ENCODE data around the gene COLEC12.

COLEC12 gene

DNA sequence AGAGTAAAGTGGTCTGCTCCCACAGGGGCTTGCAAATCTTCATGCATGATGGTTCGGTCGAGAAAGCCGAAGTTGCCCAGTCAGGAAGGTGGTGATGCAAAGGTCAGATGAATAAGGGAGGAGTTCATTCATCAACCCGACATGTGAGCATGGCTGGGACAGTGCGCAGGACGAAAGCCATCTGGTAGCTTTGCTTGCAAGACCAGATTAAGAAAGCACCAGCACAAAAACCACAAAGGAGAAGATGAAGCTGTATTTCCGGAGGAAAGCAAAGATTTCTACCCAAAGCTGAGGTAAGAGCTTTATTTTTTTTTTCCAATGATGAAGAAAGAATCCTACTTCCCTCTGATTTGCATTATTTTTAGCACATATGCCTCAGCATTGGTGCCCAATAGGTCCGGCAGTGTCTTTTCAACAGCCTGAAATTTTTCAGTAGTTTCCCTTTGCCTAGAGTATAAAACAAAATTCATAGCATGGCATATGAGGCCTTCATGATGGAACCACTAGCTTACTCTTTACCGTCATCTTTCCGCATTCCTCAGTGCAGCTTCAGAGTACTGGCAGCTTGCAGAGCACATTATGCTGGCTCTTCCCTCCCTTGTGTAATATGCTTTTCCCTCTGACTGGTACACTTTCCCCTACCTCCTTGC is 120.7 kb downstream of the COLEC12 start:
- no peak for DNase-seq

DNA sequence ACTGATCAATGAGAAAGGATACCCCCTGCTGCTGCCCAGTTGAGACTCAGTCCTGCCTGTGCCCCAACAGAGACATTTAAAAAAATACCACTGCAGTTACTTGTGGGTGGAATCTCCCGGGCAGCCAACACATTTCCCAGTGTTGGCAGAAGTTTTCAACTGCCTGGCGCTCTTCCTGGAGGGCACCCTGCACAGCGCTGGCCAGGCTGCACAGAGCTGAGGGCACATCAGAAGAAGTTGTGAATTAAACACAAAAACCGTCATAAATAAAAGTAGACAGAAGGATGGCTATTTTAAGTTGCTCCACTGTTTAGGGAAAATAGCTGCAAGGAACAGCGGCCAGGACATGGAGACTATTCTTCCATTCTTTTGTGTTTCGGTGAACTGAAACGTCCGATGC is 122.4 kb downstream of the COLEC12 start:
- DNase-seq, result no peak

DNA sequence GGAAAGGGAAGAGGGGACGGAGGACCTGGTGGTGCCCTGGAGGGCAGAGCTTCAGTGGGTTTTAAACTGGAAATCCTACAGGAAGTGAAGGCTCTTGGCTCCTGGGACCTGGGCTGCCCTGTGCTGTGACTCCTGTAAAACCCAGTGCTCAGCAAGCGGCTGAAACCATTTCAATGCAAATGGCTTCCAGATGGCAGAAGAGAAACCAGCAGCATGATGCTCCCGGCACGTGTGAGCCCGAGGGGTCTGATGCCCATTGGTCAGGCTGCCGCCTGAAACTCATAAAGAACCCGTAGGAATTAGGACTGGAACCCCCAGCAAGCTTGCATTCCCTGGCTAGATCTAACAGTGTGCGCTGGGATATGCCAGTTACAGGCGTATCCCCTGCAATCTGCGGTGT is 123.4 kb downstream of the COLEC12 start:
- no peak for DNase-seq

DNA sequence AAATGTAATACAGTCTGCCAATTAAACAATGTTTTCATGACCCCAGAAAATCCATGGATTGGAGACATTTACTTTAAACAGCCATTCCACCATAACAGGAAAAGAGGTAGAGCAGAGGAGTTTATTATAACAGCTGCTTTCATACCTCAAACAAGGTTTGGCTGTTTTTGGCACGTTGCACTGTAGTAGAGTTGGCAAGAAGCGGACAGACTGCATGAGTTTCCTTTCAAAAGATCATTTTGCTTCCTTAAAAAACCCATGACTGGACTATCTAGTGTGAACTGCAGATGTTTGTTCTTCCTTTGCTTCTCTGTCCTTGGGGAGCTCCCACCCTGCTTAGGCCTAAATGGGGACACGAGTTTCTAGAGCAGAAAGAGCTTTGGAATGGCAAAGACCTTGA is 124.2 kb downstream of the COLEC12 start:
- no peak for DNase-seq

DNA sequence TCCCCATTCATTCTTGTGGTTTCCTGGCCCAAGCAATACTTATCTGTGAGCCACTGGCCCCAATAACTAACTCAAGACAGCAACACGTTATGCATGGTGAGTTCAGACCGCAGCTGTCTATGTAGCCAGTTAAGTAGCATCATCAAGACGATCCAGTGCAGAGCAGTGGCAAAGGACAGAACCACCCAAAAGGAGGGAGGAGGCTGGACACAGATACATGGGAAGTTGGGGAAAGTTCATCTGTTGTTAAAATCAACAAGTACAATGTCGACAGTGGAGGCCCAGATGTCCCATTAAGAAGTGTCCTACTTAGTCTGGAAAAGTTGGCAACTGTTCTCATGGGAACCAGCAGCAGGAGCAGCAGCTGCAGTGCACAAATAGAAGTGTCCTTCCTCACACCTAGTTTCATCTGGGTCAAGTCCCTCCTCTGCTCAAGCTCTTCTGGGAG is 125.8 kb downstream of the COLEC12 start:
- no peak for DNase-seq

DNA sequence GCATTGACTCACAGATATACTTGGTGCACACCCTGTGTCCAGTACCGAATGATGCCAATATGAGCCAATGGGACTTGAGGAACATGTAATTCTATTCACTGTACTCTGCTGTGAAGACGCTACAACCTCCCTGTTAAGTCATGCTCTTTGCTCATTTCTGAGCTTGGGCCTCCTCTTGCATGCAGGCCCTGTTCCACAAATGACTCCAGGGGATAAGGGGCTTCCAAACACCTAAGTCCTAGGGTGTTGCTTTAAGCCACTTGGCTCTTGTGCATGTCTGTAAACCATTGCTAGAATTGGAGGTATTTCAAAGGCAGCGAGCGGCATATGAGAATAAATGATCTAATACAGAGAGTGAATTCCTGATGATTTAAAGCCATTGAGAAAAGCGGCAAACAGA is 126.7 kb downstream of the COLEC12 start:
- DNase-seq, result no peak

DNA sequence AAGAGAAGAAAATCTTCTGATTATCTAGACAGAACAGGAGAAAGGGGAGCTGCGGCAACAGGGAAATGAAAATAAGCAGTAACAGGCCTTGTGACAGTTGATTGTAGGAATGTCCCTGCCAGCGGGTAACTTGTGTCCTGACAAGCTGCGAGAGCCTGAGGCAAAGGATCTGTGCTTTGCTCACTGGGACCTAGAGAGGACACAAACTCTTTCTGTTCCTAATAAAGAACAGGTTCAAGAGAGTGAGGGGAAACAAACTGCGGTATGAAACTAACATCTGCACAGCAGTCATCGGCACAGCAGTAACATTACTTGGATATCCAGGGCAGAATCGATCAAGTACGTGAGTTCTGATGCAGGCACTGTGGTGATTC is 128.9 kb downstream of the COLEC12 start:
- no peak for DNase-seq

DNA sequence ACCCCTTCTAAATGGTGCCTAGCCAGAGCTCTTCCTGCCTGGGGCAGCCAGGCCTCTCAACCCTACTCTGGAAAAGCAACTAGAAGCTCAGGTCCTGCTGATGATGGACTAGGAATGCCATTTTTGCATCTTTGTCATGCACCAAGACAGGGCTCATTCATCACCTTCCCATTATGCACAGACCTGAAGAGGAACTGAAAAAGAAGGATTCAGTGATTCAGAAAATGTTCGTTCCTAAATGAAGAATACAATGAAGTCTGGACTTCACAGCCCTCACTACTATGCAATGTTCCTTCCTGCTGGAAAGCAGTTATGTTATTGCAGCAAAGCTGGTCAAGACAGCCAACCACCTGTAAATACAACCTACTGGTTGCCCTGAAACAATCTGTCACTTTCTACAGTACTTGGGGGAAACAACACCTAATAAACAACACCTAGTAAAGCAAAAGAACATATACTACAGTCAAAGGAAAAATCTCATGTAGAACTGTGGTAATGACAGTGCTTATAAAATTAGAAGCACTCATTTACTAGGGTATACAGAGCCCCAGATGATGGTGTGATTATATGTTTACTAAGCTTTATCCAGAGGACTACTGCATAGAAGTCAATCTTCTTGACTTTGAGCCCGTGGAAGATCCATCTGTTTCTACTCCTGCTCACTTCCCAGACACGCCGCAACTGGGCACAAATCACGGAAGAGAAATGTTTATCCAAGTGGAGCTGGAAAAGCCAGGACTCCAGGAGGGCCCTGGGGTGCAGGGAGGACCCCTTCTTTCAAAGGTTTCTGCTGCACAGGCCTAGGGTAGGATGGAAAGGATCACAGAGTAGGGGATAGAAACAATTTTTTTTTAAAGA is 129.5 kb downstream of the COLEC12 start:
- no peak for DNase-seq

DNA sequence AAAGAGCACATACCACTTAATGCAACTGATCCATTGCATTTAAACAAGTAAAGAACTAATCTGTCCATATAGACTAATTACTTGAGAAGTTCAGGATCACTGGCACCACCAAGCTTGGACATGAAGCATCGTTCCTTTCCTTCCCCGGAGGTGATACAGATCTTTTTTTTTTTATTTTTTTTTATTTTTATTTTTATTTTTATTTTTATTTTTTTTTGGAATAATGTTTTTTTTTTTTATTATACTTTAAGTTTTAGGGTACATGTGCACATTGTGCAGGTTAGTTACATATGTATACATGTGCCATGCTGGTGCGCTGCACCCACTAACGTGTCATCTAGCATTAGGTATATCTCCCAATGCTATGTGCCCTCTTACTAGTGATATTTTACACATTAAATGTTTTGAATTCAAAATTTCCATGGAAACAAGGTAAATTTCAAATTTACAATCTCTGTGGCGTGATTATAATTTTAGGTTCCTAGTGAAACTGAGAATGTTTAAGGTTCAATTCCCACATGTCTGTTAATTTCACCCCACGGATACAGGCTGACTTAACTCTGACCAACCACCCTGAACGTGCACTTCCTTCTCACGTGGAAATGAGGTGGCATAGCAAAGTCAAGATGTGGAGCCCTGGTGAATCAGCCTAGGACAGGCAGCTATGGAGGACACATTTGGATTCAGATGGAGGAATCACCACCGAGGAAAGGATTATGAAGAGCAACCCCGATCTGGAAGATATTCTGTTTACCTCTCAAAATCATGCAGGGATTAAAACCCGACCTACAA is 131.1 kb downstream of the COLEC12 start:
- DNase-seq, result no peak

DNA sequence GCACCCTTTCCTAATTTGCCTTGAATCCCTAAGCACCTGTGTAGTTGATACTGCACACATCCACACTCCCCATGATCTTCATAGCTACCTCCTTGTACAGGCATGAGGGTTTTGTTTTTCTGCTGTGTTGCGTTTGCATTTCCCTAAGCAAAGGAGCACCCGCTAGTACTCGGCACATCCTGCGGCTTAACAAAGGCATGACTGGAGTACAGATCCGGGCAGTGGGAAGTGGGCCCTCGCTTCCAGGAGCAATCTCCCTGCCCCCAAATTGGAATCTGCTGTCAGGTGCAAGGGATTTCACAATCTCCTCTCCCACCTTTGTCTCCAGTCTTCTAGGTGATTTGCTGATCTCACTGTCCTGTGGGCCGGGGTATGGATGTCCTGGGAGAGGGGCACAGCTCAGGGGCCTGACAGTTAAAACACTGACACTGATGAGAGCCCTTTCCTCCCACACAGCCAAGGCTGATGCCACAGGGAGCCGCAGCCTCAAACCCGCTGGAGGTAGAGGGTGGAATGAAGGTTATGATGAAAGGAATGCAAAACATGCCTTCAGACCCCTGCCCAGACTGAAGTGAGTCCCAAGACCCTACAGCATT is 133.9 kb downstream of the COLEC12 start:
- no peak for DNase-seq

DNA sequence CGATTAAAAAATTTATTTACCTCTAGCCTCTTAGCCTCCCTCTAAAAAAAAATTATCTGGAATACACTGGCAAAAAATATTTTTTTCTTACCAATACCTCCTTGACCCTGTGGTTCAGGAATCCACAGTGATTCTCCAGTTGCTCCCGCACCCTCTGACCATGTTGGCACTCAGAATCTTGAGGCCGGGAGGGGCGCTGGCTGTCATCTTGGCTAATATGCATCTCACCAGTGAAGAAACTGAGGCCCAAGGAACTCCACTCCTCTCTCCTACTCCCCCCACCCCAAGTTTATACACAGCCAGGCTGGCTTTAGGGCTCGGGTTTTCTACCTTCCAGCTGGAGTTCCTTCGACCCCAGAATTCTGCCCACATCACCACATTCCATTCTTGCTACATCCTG is 134.8 kb downstream of the COLEC12 start:
- no peak for DNase-seq

DNA sequence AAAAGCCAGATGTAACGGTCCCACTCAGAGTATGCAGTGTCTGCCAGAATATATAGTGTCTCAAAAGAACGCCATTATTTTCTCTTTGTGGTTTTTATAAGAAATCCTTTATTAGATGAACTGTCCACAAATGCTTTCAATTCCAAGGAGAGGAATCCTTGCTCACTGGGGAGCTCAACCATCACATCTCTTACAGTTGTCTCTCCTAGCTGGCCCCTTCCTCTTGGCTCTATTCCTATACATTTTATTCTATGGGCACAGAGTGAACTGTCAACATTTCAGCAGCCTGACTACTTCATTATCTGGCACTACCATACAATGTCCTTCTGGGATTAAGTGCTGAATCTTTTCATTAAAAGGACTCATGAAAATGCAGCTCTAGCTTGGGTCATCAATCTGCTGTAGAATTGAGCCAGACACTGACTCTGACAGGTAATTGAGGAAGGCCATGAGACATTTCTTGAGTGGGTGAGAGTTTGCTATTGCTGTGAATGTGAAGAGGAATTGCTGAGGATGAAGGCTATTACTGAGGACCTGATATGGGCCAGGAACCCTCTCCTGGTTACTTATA is 136.2 kb downstream of the COLEC12 start:
- no peak for DNase-seq

DNA sequence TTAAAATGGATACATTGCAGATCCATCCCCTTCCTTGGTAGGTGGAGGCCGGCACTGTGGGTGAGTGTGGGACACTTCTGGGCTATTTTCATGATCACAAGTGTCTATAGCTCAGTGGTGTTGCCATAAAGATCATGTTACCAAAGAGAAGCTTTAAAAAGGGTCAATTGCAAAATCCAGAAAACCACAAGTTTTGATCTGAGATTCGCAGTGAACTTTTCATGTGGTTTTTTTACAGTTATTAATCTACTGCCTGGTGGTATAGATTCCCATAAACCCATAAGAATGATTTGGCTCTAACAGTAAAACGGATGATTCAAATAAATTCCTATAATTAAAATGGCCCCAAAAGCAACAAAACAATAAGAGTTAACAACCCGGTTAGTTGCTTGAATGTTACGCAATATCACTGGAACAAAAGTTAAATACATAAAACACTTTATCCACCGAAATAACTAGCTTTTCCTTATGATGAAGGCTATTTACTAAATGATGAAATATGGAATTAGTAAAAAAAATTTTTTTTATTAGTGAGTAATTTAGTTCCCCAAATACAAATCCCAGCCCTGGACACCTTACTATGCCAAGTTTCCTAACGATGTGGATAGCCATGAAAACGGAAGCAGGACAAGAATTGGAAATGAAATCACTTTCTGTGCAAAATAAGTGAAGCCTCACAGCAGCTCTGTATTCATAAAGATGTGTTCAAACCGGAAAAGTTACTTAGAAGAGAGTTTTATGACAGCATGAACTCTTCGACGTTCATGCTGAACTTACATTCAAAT is 137.0 kb downstream of the COLEC12 start:
- no peak for DNase-seq

DNA sequence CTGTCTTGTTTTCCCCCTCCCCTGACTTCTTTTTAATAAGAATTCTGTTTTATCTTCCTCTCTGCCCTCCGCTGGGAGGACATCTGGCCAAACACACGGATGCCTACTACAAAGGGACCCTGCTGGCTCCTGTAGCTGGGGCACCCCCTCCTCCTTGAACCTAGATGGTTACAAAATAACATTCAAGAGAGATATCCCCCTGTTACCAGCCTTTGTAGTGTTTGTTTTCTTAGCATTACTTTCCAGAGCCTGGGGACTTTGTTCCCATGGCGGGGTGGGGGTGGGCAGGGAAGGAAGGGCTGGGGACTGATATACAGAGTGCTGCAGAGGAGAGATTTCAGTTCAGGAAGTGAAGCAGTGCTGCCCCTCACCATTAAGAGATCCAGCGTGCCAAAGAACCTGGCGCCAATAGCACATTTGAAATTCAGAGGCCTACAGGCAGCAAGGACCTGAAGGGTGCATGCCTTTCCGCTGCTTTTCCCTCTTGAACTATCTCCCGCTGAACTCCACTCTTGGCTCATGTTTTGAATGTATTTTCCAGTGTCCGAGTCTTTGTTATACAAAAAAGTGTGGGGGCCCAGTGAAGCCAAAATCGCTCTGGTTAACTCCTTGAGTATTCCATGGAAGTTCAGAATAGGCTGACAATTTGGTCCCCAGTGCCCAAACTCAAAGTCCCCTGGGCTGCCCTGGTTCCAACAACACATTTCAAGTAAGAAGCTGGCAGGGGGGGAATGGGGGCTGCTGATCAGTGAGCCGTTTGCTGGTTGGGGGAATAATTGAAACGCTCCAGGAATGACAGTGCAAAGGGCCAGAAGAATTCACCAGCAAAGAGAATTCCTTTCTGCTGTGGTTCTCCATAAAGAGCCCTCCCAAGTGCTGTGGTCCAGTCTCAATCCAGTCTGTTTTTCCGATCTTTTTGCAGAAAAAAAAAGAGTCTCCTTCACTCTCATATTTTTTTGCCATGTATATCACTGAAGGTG is 137.9 kb downstream of the COLEC12 start:
- no peak for DNase-seq

DNA sequence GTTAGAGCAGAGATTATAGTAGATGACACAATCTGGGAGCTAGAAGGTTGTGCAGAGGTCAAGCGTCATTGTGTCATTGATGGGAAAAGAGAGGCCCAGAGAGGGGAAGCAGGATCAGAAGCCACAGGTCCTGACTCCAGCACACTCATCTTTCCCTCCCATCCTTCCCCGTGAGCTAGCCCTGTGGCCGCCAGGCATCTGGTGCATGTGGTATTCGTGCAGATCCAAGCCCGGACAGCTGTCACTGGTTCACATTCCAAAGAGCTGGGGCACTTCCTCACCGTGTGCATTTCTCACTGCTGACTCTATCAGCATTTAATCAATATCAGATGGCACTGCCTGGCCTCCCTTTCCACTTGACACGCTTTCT is 138.6 kb downstream of the COLEC12 start:
- DNase-seq, result no peak

DNA sequence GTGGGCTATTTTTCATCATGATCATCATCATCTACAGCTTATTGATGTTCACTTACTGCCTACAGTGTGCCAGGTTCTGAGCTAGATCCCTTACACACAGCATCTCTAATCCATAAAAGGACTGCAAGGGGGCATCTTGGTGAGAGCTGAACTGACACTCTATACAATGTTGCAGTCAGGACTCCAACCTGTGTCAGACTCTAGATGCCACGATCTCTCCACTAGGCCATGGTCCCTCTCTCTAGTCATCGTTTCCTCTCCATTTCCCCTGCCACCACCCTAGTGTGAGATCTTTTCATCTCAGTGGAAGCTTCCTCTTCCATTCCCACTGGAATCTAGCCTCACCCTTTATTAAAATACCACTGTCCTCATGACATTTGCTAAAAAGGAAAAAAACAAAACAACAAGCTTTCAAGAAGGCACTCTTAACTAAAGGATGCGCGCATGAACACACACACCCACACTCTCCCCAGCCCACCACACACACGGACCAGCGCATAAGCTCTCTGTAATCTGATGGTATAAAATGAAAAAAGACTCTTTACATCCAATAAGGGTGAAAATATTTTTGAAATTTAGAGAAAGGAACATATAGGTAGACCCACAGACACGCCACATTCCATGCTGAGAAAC is 139.3 kb downstream of the COLEC12 start:
- no peak for DNase-seq

DNA sequence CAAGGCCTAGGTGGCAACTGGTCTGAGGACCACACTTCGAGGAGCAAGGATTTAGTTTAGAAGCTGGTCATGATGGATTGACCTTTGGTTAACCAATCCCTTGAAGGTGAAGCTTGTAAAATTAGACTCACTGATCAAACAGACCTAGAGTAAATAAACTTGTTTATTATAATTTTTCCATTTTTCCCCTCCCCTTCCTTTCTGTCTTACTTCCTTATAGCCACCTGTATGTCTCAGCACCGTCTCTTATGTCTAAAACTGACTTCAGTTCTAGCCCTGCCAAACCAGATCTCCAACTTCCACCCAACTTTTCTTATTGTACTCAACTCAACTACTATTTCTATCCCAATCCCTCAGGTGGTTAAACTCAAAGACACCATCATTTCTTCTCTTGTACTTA is 139.8 kb downstream of the COLEC12 start:
- no peak for DNase-seq

DNA sequence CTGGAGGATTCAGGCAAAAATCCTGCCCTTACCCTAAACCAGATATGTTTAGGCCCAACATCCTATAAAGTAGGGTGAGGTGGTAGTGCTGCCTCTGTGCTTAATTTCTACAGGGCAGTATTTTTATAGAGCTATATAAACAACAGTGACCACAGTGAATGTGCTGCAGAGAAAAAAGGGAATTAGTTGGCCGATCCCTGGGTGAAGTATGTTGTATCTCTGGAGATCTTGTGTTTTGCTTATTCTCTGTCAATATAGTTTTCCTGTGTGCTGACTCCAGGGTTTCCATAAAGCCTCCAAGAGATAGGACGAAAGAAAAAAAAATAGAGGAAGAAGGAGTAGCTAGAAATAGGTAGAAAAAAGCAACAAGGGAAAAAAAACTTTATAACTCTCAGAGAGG is 143.7 kb downstream of the COLEC12 start:
- no peak for DNase-seq

DNA sequence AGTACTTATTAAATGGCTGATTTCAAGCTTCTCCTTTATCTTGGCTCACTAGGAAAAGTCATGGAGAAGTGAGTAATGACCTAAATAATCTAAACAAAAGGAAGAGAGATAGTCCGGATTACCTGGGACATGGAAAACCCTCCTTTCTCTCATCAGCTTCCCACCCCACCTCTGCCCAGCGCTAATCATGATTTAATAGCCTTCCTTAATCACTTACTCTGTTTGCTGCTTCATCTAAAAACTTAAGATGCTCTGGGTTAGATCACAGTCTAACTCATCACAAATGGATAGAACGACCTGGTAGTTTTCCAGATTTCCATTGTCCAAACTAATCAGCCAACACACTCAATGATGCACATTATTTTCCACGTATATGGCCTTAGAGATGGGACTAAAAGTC is 144.8 kb downstream of the COLEC12 start:
- no peak for DNase-seq

DNA sequence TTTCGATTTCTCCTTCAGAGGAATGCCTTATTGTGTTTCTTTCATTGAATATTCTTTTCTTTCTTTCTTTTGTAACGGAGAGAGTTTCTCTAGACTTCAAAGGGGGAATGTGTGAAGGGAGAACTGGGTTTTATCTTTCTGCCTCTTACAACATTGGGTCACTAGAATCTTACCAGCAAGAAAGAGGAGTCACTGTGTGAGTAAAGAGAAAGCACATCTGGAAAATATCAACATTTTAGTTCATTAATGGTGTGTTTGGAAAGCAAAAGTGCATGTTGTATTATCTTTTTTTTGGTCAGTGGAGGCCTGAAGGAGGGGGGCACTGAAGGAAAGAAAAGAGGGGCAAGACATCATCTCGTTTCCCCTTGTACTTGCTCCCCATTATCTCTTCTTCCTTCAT is 146.0 kb downstream of the COLEC12 start:
- no peak for DNase-seq

DNA sequence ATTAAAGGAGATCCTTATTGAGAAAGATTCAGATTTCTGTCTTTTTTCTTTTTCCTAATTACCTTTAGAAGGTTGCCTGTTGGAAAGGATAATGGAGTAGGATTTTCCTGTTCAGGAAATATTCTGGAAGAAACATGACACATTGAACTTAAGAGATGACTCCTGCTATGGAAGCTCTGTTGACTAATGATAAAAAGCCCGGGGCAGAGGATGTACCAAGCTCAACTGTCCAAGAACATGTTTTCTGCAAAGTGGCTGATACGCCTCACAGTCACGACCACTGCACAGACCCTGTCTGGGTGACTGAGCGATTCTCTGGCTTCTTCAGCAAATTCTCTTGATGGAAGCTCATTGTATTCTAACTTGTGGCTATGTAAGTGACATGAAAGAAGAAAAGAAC is 146.5 kb downstream of the COLEC12 start:
- no peak for DNase-seq
